GM12891 (cell line): ENCODE data around the gene ELOVL3.

Source experiments
- POLR2A ChIP-seq: IDR thresholded peaks from 2 replicates; pipeline ENCODE4 v1.6.1; 2011; ENCODE audit warnings: low read depth, low read length, control low read depth
- POLR2AphosphoS5 ChIP-seq: IDR thresholded peaks from 2 replicates; pipeline ENCODE4 v1.6.1; 2011; ENCODE audit warnings: low read depth, low read length, control low read depth
- TAF1 ChIP-seq: IDR thresholded peaks from 2 replicates; pipeline ENCODE4 v1.6.1; 2011; ENCODE audit warnings: low read depth, low read length, control low read depth

DNA sequence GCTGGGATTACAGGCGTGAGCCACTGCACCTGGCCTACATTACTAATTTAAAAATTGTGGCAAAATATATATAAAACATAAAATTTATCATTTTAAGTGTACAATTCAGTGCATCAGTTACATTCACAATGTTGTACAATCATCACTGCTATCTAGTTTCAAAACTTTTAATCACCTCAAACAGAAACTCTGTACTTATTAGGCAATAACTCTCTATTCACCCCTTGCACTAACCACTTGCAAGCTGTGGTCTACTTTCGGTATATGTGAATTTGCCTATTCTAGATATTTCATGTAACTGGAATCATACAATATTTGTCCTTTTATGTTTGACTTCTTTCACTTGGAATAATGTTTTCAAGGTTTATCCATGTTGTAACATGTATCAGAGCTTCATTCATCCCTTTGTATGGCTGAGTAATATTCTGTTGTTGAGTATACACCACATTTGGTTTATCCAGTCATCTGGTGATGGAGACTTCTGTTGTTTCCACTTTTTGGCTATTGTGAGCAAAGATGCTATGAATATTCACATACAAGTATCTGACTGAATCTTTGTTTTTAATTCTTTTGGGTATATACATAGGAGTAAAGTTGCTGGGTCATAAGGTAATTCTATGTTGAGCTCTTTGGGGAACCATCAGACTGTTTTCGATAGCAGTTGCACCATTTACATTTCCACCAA is 14.3 kb upstream of the ELOVL3 start:
- TF ChIP-seq POLR2A = no peak
- no peak for TF ChIP-seq POLR2AphosphoS5
- TF ChIP-seq TAF1 = no peak
